Epithelial cell of proximal tubule (primary cell): ENCODE data around the gene USE1. TPM values are rescaled to one million over a fixed set of nuclear protein-coding genes. Genes with fewer than 3 reads are reported as not detected.

Source experiments
- DNase-seq: peaks from one replicate; pipeline ENCODE4 v3.0.0-alpha.2; 2011; ENCODE audit warnings: low read depth
- H3K4me3 ChIP-seq: 2 replicates; pipeline ENCODE4 v1.5.1; 2011; ENCODE audit warnings: low read depth, mild to moderate bottlenecking, low read length
- total RNA-seq: library from RNA; depleted of rRNA; stranded (reverse); fragments of >200 nt; gene quantifications from 2 replicates; pipeline ENCODE4 v1.2.3, GENCODE V29; 2015
- TF ChIP-seq, protein P1 (sequence below): conservative IDR thresholded peaks from 2 replicates; pipeline ENCODE4 v1.5.1; 2012; ENCODE audit warnings: low read depth, mild to moderate bottlenecking, low read length

Gene USE1
- total RNA-seq, 1 donor from 2014 or later = 25.3 TPM

DNA sequence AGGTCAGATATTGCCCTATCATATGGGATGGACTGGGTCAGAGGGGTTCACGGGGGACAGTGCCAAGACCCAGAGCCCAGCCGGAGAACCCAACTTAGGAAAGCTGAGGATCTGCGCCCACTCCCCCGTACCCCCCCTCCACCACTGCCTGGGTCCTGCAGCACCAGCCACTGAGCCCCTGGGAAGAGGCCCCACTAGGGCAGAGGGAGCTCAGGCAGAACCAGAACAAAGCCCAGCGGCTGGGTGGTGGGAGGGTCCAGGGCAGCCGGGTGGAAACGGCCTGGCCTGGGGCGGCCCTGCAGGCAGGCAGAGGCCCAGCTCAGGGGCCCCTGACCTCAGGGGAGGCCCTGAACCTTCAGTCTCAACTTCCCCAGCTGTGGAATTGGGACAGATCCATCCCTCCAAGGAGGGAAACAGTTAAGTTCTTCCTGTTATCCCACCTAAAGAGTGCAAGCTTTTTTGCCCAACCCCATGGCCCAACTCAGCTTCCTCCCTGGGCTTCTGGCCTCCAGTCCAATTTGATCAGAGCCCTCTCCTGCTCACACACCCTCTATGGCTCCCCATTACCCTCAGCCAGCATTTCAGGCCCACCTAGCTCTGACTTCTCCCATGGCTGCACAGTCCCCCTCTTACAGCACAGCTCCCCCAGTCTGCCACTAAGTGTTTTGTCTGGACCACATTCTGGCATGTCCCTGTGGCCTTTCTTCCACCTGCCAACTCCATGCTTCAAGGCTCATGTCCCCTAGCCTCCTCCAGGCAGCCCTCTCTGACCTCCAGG lies 27.5 kb downstream of the USE1 start:
- peak overlapping the region; percentile 73 for H3K4me3 ChIP-seq
- no peak for DNase-seq

DNA sequence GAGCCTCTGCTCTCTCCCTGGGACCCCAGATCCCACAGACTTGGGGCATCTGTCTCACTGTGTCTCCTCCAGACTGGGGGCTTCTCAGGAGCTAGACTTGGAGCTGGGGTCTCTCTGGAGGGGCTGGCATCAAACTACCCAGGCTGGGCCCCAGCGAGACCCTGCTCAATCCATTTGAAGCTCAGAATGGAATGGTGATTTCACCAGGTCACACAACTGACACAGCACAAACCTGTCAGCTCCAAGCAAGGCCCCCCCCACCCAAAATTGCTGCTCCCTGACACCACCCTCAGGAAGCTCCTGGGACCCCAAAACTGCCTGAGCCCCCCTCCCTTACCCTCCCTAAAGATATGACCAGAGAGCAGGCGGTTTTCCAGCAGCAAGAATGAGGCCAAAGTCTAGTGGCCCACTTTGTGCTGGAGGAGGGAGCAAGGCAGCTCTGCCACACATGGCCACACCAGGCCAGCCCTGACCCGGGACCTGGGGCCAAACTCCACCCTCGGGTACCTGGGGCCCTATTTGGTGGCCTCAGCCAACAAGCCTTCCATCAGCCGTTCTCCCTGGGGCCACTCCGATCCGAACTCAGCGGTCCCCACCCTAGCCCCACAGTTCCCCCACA lies 28.2 kb downstream of the USE1 start:
- no peak for DNase-seq
- peak overlapping the region; percentile 73 for H3K4me3 ChIP-seq
- TF ChIP-seq, protein P1, sequence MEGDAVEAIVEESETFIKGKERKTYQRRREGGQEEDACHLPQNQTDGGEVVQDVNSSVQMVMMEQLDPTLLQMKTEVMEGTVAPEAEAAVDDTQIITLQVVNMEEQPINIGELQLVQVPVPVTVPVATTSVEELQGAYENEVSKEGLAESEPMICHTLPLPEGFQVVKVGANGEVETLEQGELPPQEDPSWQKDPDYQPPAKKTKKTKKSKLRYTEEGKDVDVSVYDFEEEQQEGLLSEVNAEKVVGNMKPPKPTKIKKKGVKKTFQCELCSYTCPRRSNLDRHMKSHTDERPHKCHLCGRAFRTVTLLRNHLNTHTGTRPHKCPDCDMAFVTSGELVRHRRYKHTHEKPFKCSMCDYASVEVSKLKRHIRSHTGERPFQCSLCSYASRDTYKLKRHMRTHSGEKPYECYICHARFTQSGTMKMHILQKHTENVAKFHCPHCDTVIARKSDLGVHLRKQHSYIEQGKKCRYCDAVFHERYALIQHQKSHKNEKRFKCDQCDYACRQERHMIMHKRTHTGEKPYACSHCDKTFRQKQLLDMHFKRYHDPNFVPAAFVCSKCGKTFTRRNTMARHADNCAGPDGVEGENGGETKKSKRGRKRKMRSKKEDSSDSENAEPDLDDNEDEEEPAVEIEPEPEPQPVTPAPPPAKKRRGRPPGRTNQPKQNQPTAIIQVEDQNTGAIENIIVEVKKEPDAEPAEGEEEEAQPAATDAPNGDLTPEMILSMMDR = no peak

More for the DNA sequence above, 27.5 kb downstream of the USE1 start:
- TF ChIP-seq, protein P1 = no peak

DNA sequence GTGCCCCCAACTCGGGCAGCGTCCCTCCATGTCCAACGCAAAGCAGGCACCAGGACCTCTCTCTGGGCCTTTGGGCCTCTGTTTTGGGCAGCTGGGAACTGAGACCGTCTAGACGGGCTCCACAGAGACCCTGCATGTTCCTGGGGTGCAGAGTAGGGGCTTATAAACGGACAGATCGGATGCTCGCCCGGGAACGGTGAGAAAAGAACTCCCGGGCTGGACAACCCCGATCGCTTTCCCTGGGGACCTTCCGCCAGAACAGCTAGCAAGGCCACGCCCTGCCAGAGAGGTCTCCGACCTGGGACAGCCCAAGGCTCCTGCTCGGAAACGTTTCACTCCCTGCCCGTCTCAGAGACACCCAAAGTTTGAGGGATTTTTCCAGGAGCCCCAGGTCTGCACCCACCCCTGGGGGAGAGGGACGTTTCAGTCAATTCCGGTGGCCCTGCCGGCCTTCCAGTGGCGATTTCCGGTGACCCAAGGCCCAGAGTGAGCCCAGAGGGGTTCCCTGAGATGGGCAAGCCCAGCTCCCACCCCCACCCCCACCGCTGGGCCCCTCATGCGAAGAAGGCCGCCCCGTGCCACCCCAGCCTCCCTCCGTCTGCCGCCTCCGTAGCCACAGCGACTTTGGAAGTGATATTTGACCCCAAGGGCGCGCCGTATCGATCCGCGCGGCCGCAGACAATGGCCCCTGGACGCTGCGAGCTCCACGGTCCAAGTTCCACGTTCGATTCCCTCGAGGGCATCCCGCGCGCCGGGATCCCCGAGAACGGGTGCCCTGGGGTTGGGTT lies 28.9 kb downstream of the USE1 start:
- no peak for DNase-seq
- peak overlapping the region; percentile 73 for H3K4me3 ChIP-seq
- TF ChIP-seq, protein P1 = no peak

DNA sequence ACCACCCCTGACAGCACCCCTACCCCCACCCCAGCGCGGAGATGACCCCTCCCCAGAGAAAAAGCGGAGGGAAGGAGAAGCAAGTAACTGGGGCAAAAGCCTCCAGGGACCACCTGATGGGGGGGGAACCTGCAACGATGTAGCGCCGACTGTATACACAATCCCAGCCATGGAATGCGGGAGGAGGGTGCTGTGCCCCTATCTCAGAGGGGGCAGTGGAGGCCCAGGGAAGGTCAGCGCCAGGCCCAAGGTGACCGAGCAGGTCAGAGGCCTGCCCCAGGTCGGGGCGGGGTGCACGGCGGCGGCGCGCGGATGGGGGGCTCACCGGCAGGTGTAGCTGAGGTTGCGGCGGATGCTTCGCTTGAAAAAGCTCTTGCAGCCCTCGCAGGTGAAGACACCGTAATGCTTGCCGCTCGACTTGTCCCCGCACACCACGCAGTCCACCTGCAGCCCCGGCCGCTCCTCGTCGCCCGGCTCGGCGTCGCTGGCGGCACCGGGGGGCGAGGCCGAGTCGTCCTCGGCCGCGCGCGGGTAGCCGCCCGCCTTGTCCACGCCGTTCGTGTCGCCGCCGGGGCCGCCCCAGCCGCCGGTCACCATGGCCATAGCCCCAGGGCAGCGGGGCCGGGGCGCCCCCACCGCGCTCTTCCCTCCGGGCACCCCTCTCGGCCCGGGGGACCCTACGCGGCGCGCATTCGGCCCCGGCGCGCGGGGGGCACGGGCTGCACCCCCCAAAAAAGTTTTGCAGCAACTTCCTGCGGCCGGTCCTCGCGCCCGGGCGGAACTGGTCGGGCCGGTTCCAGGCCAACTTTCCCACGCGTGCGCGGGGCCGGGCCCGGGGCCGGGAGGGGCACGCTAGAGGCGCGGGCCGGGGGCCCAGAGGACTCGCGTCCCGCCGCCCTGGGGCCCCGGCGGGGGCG lies 29.7 kb downstream of the USE1 start:
- TF ChIP-seq, protein P1 = no peak
- H3K4me3 ChIP-seq = peak overlapping the region; percentile 73
- no peak for DNase-seq

DNA sequence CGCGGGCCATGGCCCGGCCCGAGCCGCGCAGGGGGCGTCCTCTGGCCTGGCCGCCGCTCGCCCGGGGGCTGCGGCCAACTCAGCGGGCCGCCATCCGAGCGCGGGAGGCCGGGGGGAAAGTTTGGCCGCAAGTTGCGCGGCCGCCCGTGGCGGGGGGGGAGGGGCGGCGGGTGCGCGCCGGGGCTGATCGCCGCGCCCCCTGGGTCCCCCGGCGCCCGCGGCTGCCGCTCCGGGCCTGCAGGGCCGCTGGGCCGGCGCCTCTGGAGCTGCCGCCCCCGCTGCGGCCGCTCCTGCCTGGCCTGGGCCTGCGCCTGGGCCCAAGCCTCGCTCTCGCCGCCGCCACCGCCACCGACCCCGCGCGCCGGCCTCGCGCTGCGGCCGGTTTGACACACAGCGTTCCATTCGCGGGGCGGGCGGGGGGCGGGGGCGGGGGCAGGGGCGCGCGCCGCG lies 30.4 kb downstream of the USE1 start, which contains the start of gene NR2F6:
Gene NR2F6 (minus strand): TSS at position 385 of the 450 bp plus-strand sequence. CDS start 699 bp downstream, outside the sequence.
- no peak for DNase-seq
- TF ChIP-seq, protein P1 = no peak
- peak within 1 kb of the TSS; percentile 73 for H3K4me3 ChIP-seq
